Activated CD8-positive, alpha-beta memory T cell treated with anti-CD3 and anti-CD28 coated beads for 48 hours (primary cell): ENCODE data around the gene CNPY1.
A peak's percentile ranks its signal among the peaks of the same experiment; 100 is the strongest.

Source experiments
- DNase-seq, 3 experiments: peaks; one replicate each; pipeline ENCODE4 v3.0.0-alpha.2; 2020; ENCODE audit warnings: low read depth in 2 of 3, low spot score in 2 of 3

The CNPY1 gene

DNA sequence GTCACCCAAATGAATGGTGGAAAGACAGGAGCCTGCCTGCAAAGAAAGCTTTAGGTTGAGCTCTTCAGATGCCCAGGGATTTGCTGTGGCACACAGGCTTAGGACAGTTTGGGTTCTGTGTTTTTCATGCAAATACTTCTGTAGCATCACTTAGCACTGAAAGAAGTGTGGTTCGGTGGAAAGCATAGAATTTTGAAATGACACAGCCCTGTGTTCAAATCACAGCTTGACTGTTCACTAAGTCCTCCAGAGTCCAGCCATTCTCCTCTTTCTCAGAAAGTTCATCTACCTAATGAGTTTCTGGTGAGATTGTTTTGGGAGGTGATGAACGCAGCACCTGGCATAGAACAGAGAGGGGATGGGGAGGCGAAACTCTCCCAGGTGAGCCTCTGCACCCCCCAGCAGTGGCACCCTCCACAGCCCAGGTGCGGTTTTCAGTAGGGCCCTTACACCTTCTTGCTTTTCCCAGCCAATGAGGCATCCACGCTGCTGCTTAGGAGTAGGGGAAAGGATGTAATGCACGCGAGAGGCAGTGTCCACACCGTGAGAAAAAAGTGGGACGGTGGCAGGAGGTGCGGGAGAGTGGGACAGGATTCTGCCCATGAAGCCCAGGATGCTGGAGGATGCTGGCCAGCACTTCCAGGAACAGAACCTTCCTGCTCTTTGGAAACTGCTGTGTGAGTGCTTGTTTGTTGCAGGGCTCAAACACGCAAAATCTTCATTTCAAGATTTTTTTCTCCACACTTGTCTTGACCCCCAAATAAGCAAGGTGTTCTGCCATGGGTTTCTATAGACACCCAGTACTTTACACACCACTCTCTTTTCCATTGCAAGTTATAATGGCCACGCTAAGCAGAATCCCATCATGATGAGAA, 76.8 kb downstream of the CNPY1 start:
- no peak for DNase-seq

DNA sequence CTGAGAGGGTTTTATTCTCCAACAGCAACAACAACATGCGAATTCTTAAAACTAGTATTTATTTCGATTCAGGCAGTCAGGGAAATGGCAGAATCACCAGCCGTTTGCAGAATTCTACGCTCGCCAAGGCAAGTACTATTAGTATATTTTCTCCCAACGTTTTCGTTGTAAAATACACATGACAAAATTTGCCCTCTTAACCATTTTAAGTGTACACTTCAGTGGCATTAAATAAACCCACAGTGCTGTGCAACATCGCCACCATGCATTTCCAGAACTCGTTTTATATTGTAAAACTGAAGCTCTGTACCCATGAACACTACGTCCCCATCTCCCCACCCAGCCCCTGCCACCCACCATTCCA, 77.6 kb downstream of the CNPY1 start:
- no peak for DNase-seq

DNA sequence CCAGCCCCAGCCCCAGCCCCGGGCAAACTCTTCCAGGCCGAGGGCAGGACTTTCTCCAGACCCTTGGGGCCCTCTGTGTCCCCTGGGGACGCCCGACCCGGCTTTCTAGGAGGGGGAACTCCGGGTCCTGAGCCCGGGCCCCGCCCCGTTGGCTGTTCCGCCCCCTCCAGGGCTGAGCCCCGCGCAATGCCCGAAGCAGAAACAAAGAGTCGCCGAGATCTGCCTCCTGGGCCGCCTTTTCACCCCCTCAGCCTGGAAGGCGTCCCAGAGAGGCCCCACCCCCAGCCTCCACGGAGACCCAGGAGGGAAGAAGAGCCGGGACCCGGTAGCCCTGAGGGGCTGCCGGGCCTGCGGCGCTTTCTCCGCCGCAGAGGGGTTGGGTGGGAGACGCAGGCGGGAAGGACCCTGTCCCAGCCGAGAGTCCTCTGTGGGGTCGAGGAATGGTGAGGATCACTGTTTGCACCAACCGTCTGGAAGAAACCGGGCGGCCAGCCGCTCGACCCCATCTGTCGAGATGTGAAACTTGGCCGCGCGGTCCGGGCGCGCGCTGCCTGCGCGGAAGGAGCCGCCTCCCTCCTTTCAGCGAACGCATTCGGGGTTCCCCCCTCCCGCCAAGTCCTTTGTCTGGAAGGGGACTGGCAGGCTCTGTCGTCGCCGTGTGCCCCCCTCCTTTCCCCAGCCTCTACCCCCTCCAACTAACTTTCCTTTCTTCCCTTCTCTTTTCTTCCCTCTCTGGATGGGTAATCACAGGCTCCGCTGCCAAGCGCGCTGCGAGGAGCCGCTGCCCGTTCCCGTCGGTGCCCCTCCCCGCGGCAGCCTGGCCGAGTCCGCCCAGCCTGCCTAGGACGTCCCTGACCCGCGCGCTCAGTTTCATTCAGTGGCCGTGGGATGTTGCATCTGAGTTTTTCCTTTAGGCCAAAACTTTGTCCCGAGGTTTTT, 78.2 kb downstream of the CNPY1 start:
- no peak for DNase-seq

DNA sequence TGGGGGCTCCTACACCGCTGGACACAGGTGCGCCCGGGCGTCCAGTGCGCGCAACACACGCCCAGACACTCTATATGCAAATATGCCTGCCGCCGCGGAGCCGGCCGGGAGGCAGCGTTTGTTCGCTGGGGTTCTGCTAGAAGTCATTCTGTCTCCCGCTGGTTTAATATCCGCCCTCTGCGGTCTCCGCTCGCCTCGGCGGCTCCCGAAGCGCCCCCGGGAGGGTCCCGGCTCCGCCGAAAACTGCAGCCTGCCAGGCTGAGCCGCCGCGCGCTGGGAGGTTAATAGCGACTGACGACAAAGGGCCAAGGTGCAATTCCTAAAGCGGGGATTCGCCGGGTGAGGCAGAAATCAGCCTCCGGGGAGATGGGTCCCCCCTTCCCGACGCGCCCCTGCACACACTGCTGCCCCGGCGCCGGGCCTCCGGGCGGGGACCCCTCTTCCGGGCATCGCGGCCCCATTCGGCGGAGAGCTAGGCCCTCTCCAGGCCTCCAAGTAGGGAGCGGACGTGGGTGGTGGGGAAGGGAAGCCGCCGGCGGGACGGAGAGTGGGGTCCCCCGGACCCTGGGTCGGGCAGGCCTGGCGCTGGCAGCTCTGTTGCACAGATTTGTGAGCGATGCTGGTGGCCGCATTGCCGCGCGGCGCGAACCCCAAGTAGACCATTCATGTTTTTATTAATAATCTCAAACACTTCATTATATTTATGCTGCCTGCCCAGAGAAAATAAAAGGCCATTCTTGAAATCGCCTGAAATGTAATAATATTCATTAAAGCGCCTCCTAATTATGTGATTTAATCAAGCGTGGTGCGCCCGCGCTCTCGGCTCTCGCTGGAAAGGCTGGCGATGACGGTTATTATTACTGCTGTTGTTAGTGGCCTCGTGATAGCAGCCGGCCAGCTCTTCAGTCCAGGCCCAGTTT, 79.3 kb downstream of the CNPY1 start:
- peak in 1 of 3 experiments; percentile 40 for DNase-seq

DNA sequence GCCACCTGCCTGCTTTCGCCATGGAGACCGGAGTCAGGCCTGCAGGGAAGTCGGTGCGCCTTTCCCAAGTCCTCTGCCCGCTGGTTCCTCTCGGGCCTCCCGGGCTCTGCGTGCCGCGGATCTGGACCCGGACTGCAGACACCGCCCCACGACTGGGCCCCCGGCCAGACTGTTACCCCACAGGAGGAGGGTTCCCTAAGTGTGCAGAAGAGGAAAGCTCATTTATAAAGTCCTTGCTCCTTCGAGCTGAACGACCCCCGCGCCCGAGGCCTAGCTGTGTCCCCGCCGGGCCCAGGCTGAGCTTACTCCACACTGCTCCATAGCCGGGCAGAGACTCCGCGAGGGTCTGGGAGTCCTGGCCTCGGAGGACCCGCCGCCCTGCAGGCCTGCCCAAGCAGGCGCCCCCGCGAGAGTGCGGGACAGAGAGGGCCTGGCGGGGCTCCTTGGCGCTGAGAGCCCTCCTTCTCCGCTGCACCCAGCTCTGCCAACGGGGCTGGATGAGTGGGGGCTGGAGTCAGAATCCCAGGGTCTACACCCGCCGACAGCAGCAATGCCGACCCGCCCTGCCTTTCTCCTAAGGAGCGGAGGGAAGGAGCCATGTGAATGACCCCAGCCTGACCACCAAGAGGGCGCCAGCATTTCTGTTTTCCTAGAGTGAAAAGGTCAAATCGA, 80.1 kb downstream of the CNPY1 start:
- DNase-seq: no peak

DNA sequence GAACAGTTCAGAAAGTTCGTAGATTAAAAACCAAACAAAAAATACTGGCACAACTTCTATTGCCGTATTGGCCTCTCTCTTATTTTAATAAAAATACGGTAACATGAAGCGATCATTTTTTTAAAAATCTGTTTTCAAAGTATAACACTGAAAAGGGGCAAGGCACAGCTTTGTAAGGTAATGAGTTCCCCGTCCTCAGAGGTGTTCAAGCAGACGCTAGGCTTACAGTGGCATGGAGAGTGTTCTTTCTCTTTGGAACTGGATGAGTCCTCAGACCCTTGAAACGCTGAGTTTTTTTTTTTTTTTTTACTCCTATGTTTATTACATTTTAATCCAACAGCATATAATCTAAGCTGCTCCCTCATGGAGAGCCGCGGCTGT, 80.6 kb downstream of the CNPY1 start:
- no peak for DNase-seq

DNA sequence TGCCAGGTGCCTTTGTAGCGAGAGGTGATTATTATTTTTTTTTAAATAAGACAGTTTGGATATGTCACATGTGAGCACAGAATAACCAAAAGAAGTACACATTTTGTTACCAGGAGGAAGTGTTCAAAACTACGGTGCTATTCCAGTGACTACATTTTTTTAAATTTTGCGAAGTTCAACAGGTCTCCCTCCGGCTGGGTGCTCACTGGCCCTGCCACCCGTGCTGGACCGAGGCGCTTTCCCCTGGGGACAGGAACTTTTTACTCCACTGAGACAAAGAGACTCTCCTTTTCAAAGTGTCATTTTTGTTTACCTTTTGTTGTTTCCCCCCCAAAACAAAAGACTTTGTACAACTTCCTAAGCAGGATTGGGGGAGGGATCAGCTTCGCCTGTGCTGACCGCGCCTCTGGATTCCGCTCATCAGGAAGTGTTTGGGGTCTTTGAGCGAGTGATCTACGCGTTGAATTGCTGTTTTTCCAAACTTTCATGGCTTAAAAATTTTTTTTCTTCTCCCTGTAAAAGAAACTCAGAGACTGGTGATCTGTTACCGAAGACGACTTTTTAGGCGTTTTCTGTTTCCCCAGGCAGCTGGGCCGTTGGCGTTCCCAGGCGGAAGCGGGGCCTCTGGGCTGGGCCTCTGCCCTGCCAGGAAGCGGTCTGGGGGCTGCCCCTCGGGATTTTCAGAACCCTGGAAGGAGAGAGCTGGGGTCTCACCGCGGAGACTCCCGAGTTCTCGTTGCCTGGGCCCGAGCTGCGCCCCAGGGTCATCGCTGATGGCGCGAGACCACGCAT, 81.2 kb downstream of the CNPY1 start:
- no peak for DNase-seq

DNA sequence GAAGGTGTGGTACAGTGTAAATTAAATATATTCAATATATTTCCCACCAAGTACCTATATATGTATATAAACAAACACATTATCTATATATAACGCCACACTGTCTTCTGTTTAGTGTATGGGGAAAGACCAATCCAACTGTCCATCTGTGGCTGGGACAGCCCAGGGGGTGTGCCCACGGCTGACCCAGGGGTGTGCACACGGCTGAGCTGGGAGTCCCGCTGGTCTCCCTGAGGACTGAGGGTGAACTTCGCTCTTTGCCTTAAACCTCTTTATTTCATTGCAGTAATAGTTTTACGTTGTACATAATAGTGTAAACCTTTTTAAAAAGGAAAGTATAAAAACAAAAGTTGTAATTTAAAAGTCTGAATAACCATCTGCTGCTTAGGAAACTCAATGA, 82.2 kb downstream of the CNPY1 start:
- no peak for DNase-seq

DNA sequence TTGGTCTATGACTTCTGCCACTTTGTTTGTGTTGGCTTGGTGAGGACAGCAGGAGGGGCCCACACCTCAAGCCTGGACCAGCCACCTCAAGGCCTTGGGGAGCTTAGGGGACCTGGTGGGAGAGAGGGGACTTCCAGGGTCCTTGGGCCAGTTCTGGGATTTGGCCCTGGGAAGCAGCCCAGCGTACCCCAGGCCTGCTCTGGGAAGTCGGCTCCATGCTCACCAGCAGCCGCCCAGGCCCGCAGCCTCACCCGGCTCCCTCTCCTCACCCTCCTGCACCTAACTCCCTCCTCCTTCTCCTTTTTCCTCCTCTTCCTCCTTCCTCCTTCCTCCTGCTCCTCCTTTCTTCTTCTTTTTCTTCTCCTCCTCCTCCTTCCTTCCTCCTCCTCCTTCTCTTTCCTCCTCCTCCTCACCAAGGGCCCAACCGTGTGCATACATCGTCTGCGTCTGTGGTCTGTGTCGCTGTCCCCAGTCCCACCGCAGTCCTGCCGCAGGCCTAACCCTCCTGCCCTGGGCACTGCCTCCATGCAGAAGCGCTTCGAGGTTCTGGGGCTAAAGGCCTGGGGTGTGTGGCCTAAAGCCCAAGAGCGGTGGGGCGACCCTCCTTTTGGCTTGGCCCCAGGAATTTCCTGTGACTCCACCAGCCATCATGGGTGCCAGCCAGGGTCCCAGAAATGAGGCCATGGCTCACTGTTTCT, 83.1 kb downstream of the CNPY1 start:
- no peak for DNase-seq

DNA sequence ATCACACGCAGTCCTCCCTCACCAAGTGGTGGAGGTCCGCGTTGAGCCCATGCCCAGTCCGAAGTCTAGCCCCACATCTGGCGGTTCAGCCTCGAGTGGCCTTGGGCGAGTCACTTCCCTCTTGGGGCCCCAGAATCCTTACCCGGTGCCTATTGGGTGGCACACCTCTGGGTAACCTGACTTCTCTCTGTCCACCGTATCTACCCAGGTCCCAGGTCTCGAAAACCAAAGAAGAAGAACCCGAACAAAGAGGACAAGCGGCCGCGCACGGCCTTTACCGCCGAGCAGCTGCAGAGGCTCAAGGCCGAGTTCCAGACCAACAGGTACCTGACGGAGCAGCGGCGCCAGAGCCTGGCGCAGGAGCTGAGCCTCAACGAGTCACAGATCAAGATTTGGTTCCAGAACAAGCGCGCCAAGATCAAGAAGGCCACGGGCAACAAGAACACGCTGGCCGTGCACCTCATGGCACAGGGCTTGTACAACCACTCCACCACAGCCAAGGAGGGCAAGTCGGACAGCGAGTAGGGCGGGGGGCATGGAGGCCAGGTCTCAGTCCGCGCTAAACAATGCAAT, 84.1 kb downstream of the CNPY1 start:
- no peak for DNase-seq

DNA sequence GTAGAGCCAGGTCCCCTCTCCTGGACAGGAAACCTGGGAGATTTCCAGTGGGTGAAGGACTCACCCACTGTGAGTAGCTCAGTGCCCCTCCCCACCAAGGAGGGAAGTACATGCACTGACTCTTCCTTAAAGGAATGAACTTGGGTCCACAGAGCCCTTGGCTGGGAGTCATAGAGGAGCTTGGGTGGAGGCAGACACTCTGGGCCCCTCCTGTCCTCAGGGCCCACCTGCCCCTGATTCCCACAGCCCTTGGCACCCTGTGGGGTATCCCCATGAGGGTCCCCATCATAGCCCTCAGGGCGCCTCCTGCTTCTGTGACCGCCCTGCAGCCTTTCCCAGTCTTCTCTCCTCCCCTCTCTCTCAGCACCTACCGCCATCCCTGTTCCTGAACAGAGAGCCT, 84.7 kb downstream of the CNPY1 start:
- DNase-seq: no peak

DNA sequence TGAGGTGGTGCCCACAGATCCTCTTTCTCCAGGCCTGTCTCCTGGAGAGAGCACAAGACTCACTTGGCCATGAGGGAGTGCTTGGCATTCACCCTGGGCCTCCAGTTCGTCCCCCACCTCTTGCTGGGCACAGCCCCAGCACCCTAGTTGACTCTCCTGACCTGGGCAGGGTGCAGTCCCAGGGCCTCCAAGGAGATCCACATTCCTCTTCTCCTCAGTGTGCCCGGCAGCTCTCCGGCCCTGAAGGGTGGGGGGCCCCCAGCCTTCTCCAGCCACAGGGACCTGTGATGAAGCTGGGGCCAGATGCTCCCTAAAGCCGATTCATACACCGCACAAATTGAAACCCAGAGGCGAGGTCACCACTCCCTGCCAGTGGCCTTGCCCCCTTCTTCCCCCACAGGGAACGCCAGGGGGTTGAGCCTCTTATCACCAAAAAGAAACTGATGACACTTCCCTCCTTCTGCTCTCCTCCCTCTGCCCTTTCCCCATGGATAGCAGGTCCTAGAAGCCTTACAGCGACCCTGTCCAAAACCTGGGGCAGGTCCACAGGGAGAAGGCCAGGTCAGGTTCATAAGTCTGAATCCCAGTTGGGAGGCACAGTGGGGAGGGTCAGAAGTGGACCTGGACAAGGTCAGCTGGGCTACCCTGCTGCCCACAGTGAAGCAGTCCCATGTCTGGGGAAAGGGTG, 85.3 kb downstream of the CNPY1 start:
- no peak for DNase-seq

DNA sequence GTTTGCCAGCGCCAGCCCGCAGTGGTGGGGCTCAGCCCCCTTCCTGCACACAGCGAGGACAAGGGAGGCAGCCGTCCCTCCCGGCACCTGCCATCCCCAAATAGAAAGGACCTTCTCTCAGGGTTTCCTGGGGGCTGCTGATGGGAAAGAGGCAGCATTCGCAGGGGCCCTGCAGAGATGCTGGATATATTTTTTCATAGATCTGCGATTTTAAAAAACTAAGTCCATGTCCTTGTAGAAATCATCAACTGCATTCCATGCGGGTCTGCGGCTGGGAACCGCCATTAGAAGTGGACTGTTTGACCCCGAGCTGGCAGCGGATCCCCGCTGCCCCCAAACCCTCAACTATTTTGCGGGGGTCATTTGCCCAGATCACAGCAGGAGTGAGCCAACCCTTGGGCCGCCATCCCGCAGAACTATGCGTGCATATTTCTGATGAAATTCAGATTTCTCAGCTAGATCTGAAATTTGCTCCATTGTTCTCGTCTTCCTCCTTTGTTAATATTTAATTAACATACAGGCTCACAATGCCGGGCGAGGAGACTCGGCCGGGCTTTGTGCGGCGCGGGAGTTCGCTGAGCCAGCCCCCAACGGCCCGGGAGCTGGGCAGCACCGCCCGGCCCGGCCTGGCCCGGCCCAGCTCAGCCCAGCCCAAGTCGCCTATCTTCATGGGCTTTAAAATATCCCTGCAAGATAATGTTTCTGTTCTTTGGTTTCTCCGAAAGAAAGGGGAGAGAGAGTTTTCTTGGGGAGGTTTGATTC, 86.5 kb downstream of the CNPY1 start:
- DNase-seq: no peak

DNA sequence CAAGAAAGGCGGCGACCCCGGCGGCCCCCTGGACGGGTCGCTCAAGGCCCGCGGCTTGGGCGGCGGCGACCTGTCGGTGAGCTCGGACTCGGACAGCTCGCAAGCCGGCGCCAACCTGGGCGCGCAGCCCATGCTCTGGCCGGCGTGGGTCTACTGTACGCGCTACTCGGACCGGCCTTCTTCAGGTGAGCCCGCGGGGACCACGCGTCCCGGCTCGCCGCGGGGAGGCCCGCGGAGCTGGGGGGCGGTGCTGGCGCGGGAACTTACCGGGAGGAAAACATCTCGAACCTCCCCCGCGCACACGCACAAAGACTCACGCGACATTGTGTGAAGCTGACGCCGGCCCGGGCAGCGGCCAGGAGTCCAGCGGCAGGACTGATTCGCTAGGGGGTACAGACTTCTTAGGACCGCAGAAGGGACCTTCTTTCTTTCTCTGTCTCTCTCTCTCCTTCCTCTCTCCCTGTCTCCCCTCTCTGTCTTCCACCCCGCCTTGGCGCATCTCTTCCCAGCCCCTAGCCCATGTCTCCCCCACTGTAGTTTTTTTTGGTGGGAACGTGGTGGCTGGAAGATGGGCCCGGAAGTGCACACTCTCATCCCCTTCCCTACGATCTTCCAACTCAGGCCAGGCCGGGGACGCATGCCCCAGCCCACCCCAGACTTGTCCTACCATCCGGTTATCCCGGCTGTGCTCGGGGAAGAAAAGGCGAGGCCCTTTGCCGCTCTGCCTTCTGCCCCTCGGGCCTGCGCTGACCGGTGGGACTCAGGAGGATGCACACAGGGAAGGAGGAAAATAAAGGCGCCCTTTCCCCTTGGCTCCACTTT, 87.3 kb downstream of the CNPY1 start:
- DNase-seq: no peak

DNA sequence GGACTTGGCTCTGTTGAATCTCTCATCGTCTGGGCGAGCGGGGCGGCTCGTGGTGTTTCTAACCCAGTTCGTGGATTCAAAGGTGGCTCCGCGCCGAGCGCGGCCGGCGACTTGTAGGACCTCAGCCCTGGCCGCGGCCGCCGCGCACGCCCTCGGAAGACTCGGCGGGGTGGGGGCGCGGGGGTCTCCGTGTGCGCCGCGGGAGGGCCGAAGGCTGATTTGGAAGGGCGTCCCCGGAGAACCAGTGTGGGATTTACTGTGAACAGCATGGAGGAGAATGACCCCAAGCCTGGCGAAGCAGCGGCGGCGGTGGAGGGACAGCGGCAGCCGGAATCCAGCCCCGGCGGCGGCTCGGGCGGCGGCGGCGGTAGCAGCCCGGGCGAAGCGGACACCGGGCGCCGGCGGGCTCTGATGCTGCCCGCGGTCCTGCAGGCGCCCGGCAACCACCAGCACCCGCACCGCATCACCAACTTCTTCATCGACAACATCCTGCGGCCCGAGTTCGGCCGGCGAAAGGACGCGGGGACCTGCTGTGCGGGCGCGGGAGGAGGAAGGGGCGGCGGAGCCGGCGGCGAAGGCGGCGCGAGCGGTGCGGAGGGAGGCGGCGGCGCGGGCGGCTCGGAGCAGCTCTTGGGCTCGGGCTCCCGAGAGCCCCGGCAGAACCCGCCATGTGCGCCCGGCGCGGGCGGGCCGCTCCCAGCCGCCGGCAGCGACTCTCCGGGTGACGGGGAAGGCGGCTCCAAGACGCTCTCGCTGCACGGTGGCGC, 88.1 kb downstream of the CNPY1 start, which contains the start of gene EN2:
Gene EN2 (plus strand): TSS at position 19 of the 767 bp plus-strand sequence. CDS start 249 bp downstream, at position 268.
- no peak for DNase-seq
